Stimulated activated CD4-positive, alpha-beta T cell treated with anti-CD3 and anti-CD28 coated beads, Interleukin-12 subunit alpha, Interleukin-12 subunit beta, amount 100 ng/mL, for 48 hours (primary cell): ENCODE results near the gene MEF2B.
"Not testable (repeated sequence)": the region's sequence is repeated elsewhere in the genome, so short reads cannot be mapped to it uniquely, and the experiment has no call there.

Experiments
- DNase-seq, 3 donors: peaks; one replicate each; pipeline ENCODE4 v3.0.0-alpha.2; 2020; ENCODE audit warnings: low read depth in 2 of 3, low spot score in 1 of 3

MEF2B gene

GRCh38 chr19:19157808-19158207 lies 12.3 kb downstream of the MEF2B start:
- DNase-seq = no peak

GRCh38 chr19:19155495-19156219 lies 14.4 kb downstream of the MEF2B start:
- no peak for DNase-seq

- DNase-seq = no peak
Measured at GRCh38 chr19:19154768-19155494, 15.1 kb downstream of the MEF2B start.

- no peak for DNase-seq
Measured at GRCh38 chr19:19152668-19153384, 17.2 kb downstream of the MEF2B start.

- DNase-seq = no peak
Measured at GRCh38 chr19:19151418-19151817, 18.6 kb downstream of the MEF2B start.

GRCh38 chr19:19149435-19149834 lies 20.6 kb downstream of the MEF2B start:
- no peak for DNase-seq

- DNase-seq = not testable (repeated sequence)
Measured at GRCh38 chr19:19148504-19148903, 21.6 kb downstream of the MEF2B start.

GRCh38 chr19:19147344-19147743 lies 22.7 kb downstream of the MEF2B start:
- DNase-seq = no peak

- DNase-seq = no peak
Measured at GRCh38 chr19:19146865-19147264, 23.2 kb downstream of the MEF2B start.

- DNase-seq = peak; percentile 76 to 97 (median 80)
Measured at GRCh38 chr19:19145684-19146608, 24.1 kb downstream of the MEF2B start.

GRCh38 chr19:19145281-19145680 lies 24.8 kb downstream of the MEF2B start:
- DNase-seq = no peak

- DNase-seq = no peak
Measured at GRCh38 chr19:19142347-19142746, 27.7 kb downstream of the MEF2B start.

- no peak for DNase-seq
Measured at GRCh38 chr19:19140476-19140875, 29.6 kb downstream of the MEF2B start.

GRCh38 chr19:19139876-19140229 lies 30.2 kb downstream of the MEF2B start:
- no peak for DNase-seq

- DNase-seq = peak; percentile 95 to 98 (median 95)
Measured at GRCh38 chr19:19138109-19138981, 31.7 kb downstream of the MEF2B start, which contains the start of gene TMEM161A. Gene TMEM161A, minus strand, starts transcription at chr19:19138478. Its CDS starts 50 bp downstream, at chr19:19138428.

- no peak for DNase-seq
Measured at GRCh38 chr19:19137556-19138108, 32.4 kb downstream of the MEF2B start.

- DNase-seq = not testable (repeated sequence)
Measured at GRCh38 chr19:19135713-19136112, 34.4 kb downstream of the MEF2B start.

GRCh38 chr19:19134687-19135158 lies 35.3 kb downstream of the MEF2B start:
- DNase-seq = peak in 2 of 3 donors; percentile 16 to 41

GRCh38 chr19:19133985-19134384 lies 36.1 kb downstream of the MEF2B start:
- no peak for DNase-seq
